NCI-H774 (cell line): ENCODE results near the gene STX18.

ENCODE experiments used
- DNase-seq: peaks from one replicate; lab custom pipeline; 2025; lab: John Stamatoyannopoulos, UW

Gene STX18

GRCh38 chr4:4377732-4378460, 164.0 kb downstream of the STX18 start:
- DNase-seq = no peak

- no peak for DNase-seq
Measured at GRCh38 chr4:4377191-4377590, 164.7 kb downstream of the STX18 start.

GRCh38 chr4:4376074-4376473, 165.8 kb downstream of the STX18 start:
- no peak for DNase-seq

GRCh38 chr4:4374388-4375098, 167.3 kb downstream of the STX18 start:
- DNase-seq = no peak
